GM19043 (cell line): Measurements from ENCODE around the gene MFAP4.
"Not testable (repeated sequence)": the region's sequence is repeated elsewhere in the genome, so short reads cannot be mapped to it uniquely, and the experiment has no call there.

Source experiments
- ATAC-seq: cut with Tn5 transposase; IDR thresholded peaks from one replicate; pipeline ENCODE4 v1.9.1; 2021; ENCODE audit warnings: low read depth; ENCODE audit not compliant: unreplicated experiment

MFAP4 gene

GRCh38 chr17:19359151-19359550, 27.8 kb downstream of the MFAP4 start:
- no peak for ATAC-seq

GRCh38 chr17:19357761-19358160, 29.2 kb downstream of the MFAP4 start:
- no peak for ATAC-seq

GRCh38 chr17:19357351-19357750, 29.6 kb downstream of the MFAP4 start:
- ATAC-seq = no peak

- ATAC-seq = no peak
Observed at GRCh38 chr17:19354748-19355147, 32.2 kb downstream of the MFAP4 start.

- not testable (repeated sequence) for ATAC-seq
Observed at GRCh38 chr17:19353401-19353800, 33.6 kb downstream of the MFAP4 start.

GRCh38 chr17:19348806-19349205, 38.2 kb downstream of the MFAP4 start:
- ATAC-seq = no peak

GRCh38 chr17:19348081-19348650, 38.8 kb downstream of the MFAP4 start:
- ATAC-seq = no peak

- ATAC-seq = no peak
Observed at GRCh38 chr17:19347323-19348080, 39.5 kb downstream of the MFAP4 start.

GRCh38 chr17:19346351-19347255, 40.4 kb downstream of the MFAP4 start:
- no peak for ATAC-seq

- no peak for ATAC-seq
Observed at GRCh38 chr17:19345486-19346350, 41.3 kb downstream of the MFAP4 start.

- ATAC-seq = no peak
Observed at GRCh38 chr17:19345067-19345460, 41.9 kb downstream of the MFAP4 start.

- no peak for ATAC-seq
Observed at GRCh38 chr17:19344311-19345066, 42.5 kb downstream of the MFAP4 start.

- ATAC-seq = no peak
Observed at GRCh38 chr17:19343671-19344151, 43.3 kb downstream of the MFAP4 start.

GRCh38 chr17:19343256-19343630, 43.7 kb downstream of the MFAP4 start:
- no peak for ATAC-seq

- no peak for ATAC-seq
Observed at GRCh38 chr17:19342611-19343255, 44.3 kb downstream of the MFAP4 start.

GRCh38 chr17:19341641-19342610, 45.1 kb downstream of the MFAP4 start:
- ATAC-seq = no peak

- ATAC-seq = no peak
Observed at GRCh38 chr17:19341211-19341631, 45.8 kb downstream of the MFAP4 start.

GRCh38 chr17:19339341-19339815, 47.6 kb downstream of the MFAP4 start:
- ATAC-seq = no peak
